ENCODE results near the gene ECE1. TPM values are rescaled to one million over a fixed set of nuclear protein-coding genes. Genes with fewer than 3 reads are reported as not detected.

ECE1 gene
- total and polyA plus RNA-seq, 9 of the 15 experiments (the other 6 are each of a cell fraction or from before 2014, with no cell fraction given): 0.56 to 34.8 (median 11.0) TPM

GRCh38 chr1:21319447-21320407, 29.5 kb upstream of the ECE1 start (continued):
- TF ChIP-seq MLLT1 (IDR thresholded peaks at IDR 0.05) (peak in 1 of 2 experiments; percentile 87; a peak in 2 of 4 replicates), ELK3 (CRISPR knock-in tag; IDR thresholded peaks at IDR 0.05) (no peak), POLR2G (IDR thresholded peaks at IDR 0.05; ENCODE audit: low read depth, low read length) (no peak), UBTF (IDR thresholded peaks at IDR 0.05; ENCODE audit: borderline replicate concordance in 1 of 2, low read depth in 2 of 2, low read length in 2 of 2) (peak in 1 of 2 experiments; percentile 76; a peak in 1 of 4 replicates), PML (IDR thresholded peaks at IDR 0.05; ENCODE audit: low read length) (peak; percentile 94), THRA (IDR thresholded peaks at IDR 0.05) (no peak), FOXK1 (CRISPR knock-in tag; IDR thresholded peaks at IDR 0.05; ENCODE audit: borderline replicate concordance) (0 out of 2 replicates have a peak, but pooled peaks have one; percentile 71), NFATC3 (IDR thresholded peaks at IDR 0.05) (no peak), ZNF318 (IDR thresholded peaks at IDR 0.05; ENCODE audit: borderline replicate concordance in 1 of 2, low read depth in 1 of 2) (peak in 1 of 2 experiments; percentile 95; a peak in 2 of 4 replicates)
